Activated CD8-positive, alpha-beta T cell treated with anti-CD3 and anti-CD28 coated beads for 36 hours (primary cell): ENCODE measurements around the gene TOX3. TPM values are rescaled to one million over a fixed set of nuclear protein-coding genes. Genes with fewer than 3 reads are reported as not detected.

Experiments
- ATAC-seq: fragments of 200-7000 bp; cut with Tn5 transposase; one replicate; pipeline ENCODE4 v1.10.0; 2021; ENCODE audit warnings: mild to moderate bottlenecking, moderate library complexity
- CTCF ChIA-PET: fragments of 350-600 bp; sonication (Branson Sonifier 250); formaldehyde crosslinking; loops from one replicate; lab custom pipeline; 2021; ENCODE audit warnings: antibody characterized with exemption; lab: Charles Lee
- POLR2A ChIA-PET: fragments of 350-600 bp; sonication (Branson Sonifier 250); formaldehyde crosslinking; loops from one replicate; lab custom pipeline; 2021; ENCODE audit warnings: antibody characterized with exemption; lab: Charles Lee
- DNase-seq: peaks from one replicate; pipeline ENCODE4 v3.0.0-alpha.2; 2020
- H3K27ac Mint-ChIP-seq: one replicate; pipeline ENCODE4 v1.8.0; 2021; ENCODE audit warnings: mild to moderate bottlenecking, mixed read lengths
- H3K27me3 Mint-ChIP-seq: one replicate; pipeline ENCODE4 v1.8.0; 2021; ENCODE audit warnings: mixed read lengths
- H3K36me3 Mint-ChIP-seq: one replicate; pipeline ENCODE4 v1.8.0; 2021; ENCODE audit warnings: low read depth, mixed read lengths
- H3K4me1 Mint-ChIP-seq: one replicate; pipeline ENCODE4 v1.8.0; 2021; ENCODE audit warnings: low read depth, mixed read lengths
- H3K4me3 Mint-ChIP-seq: one replicate; pipeline ENCODE4 v1.8.0; 2021; ENCODE audit warnings: mild to moderate bottlenecking, moderate library complexity, mixed read lengths
- H3K9me3 Mint-ChIP-seq: one replicate; pipeline ENCODE4 v1.8.0; 2021; ENCODE audit warnings: mixed read lengths
- intact Hi-C: fragments of 100-400 bp; cut with micrococcal nuclease; formaldehyde crosslinking; loops from one replicate; pipeline ENCODE4 v1.10.0; 2022
- total RNA-seq, 2 experiments: library from RNA; stranded (reverse); gene quantifications; one replicate each; pipeline ENCODE4 v1.2.3, GENCODE V29; 2021
- TF ChIP-seq, protein P1 (sequence below): fragments of 200-600 bp; IDR thresholded peaks from one replicate; pipeline ENCODE4 v1.8.0; 2022; ENCODE audit warnings: antibody characterized with exemption, mild to moderate bottlenecking

The TOX3 gene
- total RNA-seq, 2 experiments from 2014 or later = not detected

DNA sequence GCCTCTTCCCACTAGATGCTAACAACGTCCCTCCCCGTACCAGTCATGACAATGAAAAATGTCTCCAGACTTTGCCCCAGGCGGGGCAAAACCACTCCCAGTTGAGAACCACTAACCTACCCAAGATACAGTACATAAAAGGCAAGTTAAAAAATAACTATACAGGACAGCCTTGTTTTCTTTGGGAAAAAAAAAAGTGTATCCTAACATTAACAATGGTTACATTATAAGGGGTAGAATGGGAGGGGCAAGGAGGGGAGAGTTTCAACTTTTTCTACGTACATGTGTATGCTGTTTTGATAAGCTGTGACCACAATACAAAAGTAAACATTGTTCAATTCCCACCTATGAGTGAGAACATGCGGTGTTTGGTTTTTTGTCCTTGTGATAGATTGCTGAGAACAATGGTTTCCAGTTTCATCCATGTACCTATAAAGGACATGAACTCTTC lies 94.9 kb downstream of the TOX3 start:
- Mint-ChIP-seq H3K27me3 (no peaks in the 10 kb centered on the region), H3K27ac (no peak overlapping the region), H3K9me3 (peaks cover 2% of the 10 kb centered on the region), H3K4me1 (no peaks in the 10 kb centered on the region), H3K36me3 (no peaks in the 10 kb centered on the region), H3K4me3 (no peak overlapping the region)
- TF ChIP-seq, protein P1, sequence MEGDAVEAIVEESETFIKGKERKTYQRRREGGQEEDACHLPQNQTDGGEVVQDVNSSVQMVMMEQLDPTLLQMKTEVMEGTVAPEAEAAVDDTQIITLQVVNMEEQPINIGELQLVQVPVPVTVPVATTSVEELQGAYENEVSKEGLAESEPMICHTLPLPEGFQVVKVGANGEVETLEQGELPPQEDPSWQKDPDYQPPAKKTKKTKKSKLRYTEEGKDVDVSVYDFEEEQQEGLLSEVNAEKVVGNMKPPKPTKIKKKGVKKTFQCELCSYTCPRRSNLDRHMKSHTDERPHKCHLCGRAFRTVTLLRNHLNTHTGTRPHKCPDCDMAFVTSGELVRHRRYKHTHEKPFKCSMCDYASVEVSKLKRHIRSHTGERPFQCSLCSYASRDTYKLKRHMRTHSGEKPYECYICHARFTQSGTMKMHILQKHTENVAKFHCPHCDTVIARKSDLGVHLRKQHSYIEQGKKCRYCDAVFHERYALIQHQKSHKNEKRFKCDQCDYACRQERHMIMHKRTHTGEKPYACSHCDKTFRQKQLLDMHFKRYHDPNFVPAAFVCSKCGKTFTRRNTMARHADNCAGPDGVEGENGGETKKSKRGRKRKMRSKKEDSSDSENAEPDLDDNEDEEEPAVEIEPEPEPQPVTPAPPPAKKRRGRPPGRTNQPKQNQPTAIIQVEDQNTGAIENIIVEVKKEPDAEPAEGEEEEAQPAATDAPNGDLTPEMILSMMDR = no peak
- ATAC-seq (no peak), DNase-seq (no peak)
- ChIA-PET CTCF (no interaction called here), POLR2A (interaction anchor here (0.5 kb wide), 1 partner anchor 1125 kb away, joined by 3 read pairs; no protein-coding TSS in a partner anchor)
- intact Hi-C loops = no loop called here

DNA sequence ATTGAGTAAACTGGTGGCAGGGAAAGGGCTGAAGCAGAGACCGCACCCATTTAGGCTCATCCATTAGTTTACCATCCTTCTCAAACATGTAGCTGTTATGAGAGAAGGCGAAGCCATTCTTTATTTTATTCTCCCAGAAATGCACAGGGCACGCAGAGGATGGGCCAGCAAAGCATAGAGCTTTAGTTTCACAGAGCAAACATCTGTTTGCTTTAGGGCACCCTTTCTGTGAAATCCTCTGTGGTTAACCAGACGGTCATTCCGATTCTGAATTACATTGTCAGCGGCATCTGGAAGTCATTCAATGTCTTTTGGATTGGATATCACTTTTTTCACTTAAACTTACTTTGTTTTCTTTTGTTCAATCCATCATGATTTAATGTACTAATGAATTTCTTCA lies 96.0 kb downstream of the TOX3 start:
- H3K27me3 Mint-ChIP-seq = no peaks in the 10 kb centered on the region
- TF ChIP-seq, protein P1 = no peak
- no peaks in the 10 kb centered on the region for H3K36me3 Mint-ChIP-seq
- no peak for ATAC-seq
- H3K27ac Mint-ChIP-seq = no peak overlapping the region
- intact Hi-C loops = no loop called here
- no peak overlapping the region for H3K4me3 Mint-ChIP-seq
- H3K9me3 Mint-ChIP-seq = peaks cover 2% of the 10 kb centered on the region
- no peaks in the 10 kb centered on the region for H3K4me1 Mint-ChIP-seq
- CTCF ChIA-PET = no interaction called here
- DNase-seq = no peak
- POLR2A ChIA-PET = no interaction called here

DNA sequence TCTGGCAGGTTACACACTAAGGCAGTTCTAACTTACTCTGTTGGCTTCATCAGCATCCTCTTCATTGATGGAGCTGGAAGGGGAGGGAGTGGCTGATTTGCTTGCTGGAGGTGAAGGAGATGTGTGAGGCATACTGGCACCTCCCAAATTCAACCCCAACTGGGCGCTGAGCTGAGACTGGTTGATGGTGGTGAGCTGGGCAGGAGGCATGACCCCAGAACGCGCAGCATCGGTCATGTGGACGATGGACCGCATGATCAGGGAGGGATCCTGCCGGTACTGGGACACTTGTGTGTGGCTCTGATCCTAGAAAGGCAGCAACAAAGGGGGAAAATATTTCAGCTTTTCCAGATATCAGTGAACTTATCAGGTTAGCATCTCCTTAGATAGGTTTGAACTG lies 96.7 kb downstream of the TOX3 start:
- intact Hi-C loops = no loop called here
- ChIA-PET CTCF (no interaction called here), POLR2A (no interaction called here)
- H3K36me3 Mint-ChIP-seq = no peaks in the 10 kb centered on the region
- TF ChIP-seq, protein P1 = no peak
- H3K27ac Mint-ChIP-seq = no peak overlapping the region
- no peak overlapping the region for H3K4me3 Mint-ChIP-seq
- H3K9me3 Mint-ChIP-seq = peaks cover 2% of the 10 kb centered on the region
- H3K27me3 Mint-ChIP-seq = no peaks in the 10 kb centered on the region
- H3K4me1 Mint-ChIP-seq = no peaks in the 10 kb centered on the region
- DNase-seq (no peak), ATAC-seq (no peak)

DNA sequence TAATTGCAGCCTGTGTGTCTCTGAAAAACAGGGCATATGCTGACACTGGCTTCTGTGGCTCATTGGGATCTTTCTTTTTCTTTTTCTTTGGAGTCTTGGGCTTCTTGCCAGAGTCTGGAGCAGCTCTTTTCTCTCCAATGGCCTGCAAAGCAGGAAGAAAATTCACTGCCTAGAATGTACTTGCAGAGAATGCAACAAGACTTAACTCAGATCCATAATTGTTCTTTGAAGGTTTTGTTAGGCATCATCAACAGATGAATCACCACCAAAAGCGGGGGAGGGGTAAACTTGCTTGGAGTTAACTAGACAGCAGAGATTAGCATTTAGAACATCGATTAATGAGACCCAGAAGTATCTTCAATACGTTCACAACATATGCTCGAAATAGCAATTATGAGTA lies 100.9 kb downstream of the TOX3 start:
- ChIA-PET CTCF (no interaction called here), POLR2A (no interaction called here)
- DNase-seq (no peak), ATAC-seq (no peak)
- Mint-ChIP-seq H3K4me1 (no peaks in the 10 kb centered on the region), H3K36me3 (no peaks in the 10 kb centered on the region), H3K27me3 (no peaks in the 10 kb centered on the region), H3K4me3 (no peak overlapping the region), H3K9me3 (no peaks in the 10 kb centered on the region), H3K27ac (no peak overlapping the region)
- intact Hi-C loops = no loop called here
- TF ChIP-seq, protein P1 = no peak

DNA sequence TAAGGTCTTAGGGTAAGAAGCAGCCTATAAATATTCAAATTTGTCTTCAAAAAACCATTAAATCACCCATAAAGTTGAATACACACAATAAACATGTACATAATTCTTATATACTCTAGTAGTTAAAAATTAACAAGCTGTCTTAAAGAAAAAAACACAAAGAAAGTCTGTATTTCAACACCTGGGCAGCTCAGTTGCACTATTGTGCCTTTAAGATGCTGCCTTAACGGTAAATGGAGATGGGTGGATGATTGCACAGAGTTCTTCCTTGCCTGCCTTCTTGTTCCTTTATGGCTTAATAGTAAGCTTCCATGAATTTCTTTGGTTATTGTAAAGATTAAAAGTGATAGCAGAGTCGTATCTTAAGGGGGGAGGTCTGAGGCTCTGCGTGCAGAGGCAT lies 105.1 kb downstream of the TOX3 start:
- no peak overlapping the region for H3K4me3 Mint-ChIP-seq
- no peak for DNase-seq

More for the DNA sequence above, 105.1 kb downstream of the TOX3 start:
- ATAC-seq = no peak
- POLR2A ChIA-PET = no interaction called here
- intact Hi-C loops = no loop called here
- no peak overlapping the region for H3K27ac Mint-ChIP-seq
- H3K27me3 Mint-ChIP-seq = no peaks in the 10 kb centered on the region
- peaks cover 7% of the 10 kb centered on the region for H3K9me3 Mint-ChIP-seq
- TF ChIP-seq, protein P1 = no peak
- H3K4me1 Mint-ChIP-seq = no peaks in the 10 kb centered on the region
- CTCF ChIA-PET = no interaction called here
- no peaks in the 10 kb centered on the region for H3K36me3 Mint-ChIP-seq
